Lower lobe of right lung (tissue), 2 donors: ENCODE measurements around the gene KRT25. TPM values are rescaled to one million over a fixed set of nuclear protein-coding genes. Genes with fewer than 3 reads are reported as not detected.
A peak's percentile ranks its signal among the peaks of the same experiment; 100 is the strongest.

Experiments
- ATAC-seq, 2 donors: fragments of 200-7000 bp; cut with Tn5 transposase; one replicate each; pipeline ENCODE4 v1.9.1; 2020 to 2022; ENCODE audit warnings: mild to moderate bottlenecking in 2 of 2, moderate library complexity in 2 of 2
- DNase-seq: peaks from one replicate; pipeline ENCODE4 v3.0.0-alpha.2; 2020
- H3K27ac ChIP-seq: fragments of 200-600 bp; one replicate; pipeline ENCODE4 v1.8.0; 2022
- H3K27me3 ChIP-seq: fragments of 200-600 bp; one replicate; pipeline ENCODE4 v1.8.0; 2022; ENCODE audit warnings: low read depth
- H3K36me3 ChIP-seq: fragments of 200-600 bp; one replicate; pipeline ENCODE4 v1.8.0; 2022; ENCODE audit warnings: mild to moderate bottlenecking
- H3K4me1 ChIP-seq: fragments of 200-600 bp; one replicate; pipeline ENCODE4 v1.8.0; 2022
- H3K4me3 ChIP-seq: fragments of 200-600 bp; one replicate; pipeline ENCODE4 v1.8.0; 2022; ENCODE audit warnings: mild to moderate bottlenecking
- H3K9me3 ChIP-seq: fragments of 200-600 bp; one replicate; pipeline ENCODE4 v1.8.0; 2022
- intact Hi-C: fragments of 100-400 bp; cut with DNase I; formaldehyde crosslinking; loops from one replicate; pipeline ENCODE4 v1.11.0; 2022
- total RNA-seq: library from RNA; stranded (reverse); fragmentation: NEBNext Ultra II Directional; extraction: Animal tissue kit (Norgen Biotek cat#: 25700); gene quantifications from one replicate; pipeline ENCODE4 v1.2.1, GENCODE V29; 2021
- TF ChIP-seq, protein P1 (sequence below): fragments of 200-600 bp; IDR thresholded peaks from one replicate; pipeline ENCODE4 v1.8.0; 2022; ENCODE audit warnings: antibody characterized with exemption, mild to moderate bottlenecking
- donor health status: DM: no; HTN: yes; CAD: no; lungs with severe emphysema.

KRT25 gene
- total RNA-seq, 1 donor from 2014 or later, result not detected

DNA sequence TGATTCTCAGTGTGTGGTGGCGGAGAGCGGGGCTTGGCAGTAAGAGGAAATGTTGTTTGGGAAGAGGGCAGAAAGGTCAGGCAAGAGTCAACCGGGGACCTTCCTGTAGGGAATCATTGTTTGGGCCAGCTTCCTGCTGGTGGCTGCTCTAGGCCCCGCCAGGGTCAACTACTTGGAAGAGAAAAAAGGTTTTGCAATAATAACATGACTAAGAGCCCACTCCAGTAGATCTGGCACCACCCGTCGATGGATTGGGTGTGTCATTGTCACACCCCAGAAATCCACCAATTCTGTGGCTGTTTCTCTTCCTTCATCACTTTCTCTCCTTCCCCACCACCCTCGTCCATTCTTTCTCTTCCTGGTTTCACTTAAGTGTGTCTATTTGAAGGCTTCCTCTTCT, 47.4 kb downstream of the KRT25 start:
- H3K27me3 ChIP-seq, result no peaks in the 10 kb centered on the region
- ATAC-seq, result peak; percentile 81 to 87
- intact Hi-C loops, result no loop called here
- no peak overlapping the region for H3K4me3 ChIP-seq
- peak overlapping the region; percentile 58 for H3K27ac ChIP-seq
- H3K36me3 ChIP-seq, result no peaks in the 10 kb centered on the region
- no peaks in the 10 kb centered on the region for H3K9me3 ChIP-seq
- TF ChIP-seq, protein P1, sequence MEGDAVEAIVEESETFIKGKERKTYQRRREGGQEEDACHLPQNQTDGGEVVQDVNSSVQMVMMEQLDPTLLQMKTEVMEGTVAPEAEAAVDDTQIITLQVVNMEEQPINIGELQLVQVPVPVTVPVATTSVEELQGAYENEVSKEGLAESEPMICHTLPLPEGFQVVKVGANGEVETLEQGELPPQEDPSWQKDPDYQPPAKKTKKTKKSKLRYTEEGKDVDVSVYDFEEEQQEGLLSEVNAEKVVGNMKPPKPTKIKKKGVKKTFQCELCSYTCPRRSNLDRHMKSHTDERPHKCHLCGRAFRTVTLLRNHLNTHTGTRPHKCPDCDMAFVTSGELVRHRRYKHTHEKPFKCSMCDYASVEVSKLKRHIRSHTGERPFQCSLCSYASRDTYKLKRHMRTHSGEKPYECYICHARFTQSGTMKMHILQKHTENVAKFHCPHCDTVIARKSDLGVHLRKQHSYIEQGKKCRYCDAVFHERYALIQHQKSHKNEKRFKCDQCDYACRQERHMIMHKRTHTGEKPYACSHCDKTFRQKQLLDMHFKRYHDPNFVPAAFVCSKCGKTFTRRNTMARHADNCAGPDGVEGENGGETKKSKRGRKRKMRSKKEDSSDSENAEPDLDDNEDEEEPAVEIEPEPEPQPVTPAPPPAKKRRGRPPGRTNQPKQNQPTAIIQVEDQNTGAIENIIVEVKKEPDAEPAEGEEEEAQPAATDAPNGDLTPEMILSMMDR, result no peak
- peaks cover 9% of the 10 kb centered on the region for H3K4me1 ChIP-seq
- DNase-seq, result peak; percentile 51

- H3K9me3 ChIP-seq, result no peaks in the 10 kb centered on the region
- no peaks in the 10 kb centered on the region for H3K27me3 ChIP-seq
- intact Hi-C loops, result no loop called here
- TF ChIP-seq, protein P1, result no peak
- DNase-seq (no peak), ATAC-seq (no peak)
- H3K27ac ChIP-seq, result no peak overlapping the region
- H3K36me3 ChIP-seq, result no peaks in the 10 kb centered on the region
- no peak overlapping the region for H3K4me3 ChIP-seq
- peaks cover 9% of the 10 kb centered on the region for H3K4me1 ChIP-seq
These were observed 49.5 kb downstream of the KRT25 start for GRCh38 chr17:40705584-40705983.

DNA sequence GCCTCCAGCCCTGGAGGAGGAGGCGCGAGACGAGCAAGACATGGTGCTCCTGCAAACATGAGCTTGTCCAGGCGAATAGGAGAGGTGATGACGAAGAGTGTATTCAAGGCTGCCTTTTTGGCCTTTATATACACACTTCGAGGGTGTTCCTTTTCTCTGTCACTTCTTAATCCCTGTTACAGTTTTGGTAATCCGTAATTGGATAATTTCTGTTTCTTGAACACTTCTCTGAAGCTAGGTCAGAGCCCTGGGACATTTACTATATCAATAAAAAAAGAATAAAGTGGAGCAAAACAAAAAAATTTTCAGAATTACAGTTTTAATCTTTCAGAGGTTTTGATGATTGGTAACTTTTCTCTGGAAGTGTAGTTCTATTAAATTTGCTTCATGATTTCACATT, 51.5 kb downstream of the KRT25 start, which contains the start of gene KRT24:
Gene KRT24, minus strand, starts transcription at position 101 of the 400 bp plus-strand sequence. Its CDS starts 59 bp downstream, at position 42.
- H3K4me1 ChIP-seq, result peaks cover 9% of the 10 kb centered on the region
- TF ChIP-seq, protein P1, result no peak
- no peak within 1 kb of the TSS for H3K4me3 ChIP-seq
- H3K27ac ChIP-seq, result no peak within 1 kb of the TSS
- H3K27me3 ChIP-seq, result no peaks in the 10 kb centered on the region
- no peaks in the 10 kb centered on the region for H3K9me3 ChIP-seq
- no peaks in the 10 kb centered on the region for H3K36me3 ChIP-seq
- intact Hi-C loops, result no loop called here
- no peak for ATAC-seq
- DNase-seq, result no peak

- Histone ChIP-seq H3K4me3 (no peak overlapping the region), H3K9me3 (no peaks in the 10 kb centered on the region), H3K36me3 (no peaks in the 10 kb centered on the region), H3K4me1 (peaks cover 3% of the 10 kb centered on the region), H3K27ac (no peak overlapping the region), H3K27me3 (no peaks in the 10 kb centered on the region)
- TF ChIP-seq, protein P1, result no peak
- no peak for ATAC-seq
- DNase-seq, result no peak
- intact Hi-C loops, result no loop called here
These were observed 52.9 kb downstream of the KRT25 start for GRCh38 chr17:40702271-40702670.

- Histone ChIP-seq H3K27ac (no peak overlapping the region), H3K27me3 (no peaks in the 10 kb centered on the region), H3K9me3 (no peaks in the 10 kb centered on the region), H3K36me3 (no peaks in the 10 kb centered on the region), H3K4me1 (peaks cover 12% of the 10 kb centered on the region), H3K4me3 (no peak overlapping the region)
- intact Hi-C loops, result no loop called here
- DNase-seq (no peak), ATAC-seq (no peak)
- TF ChIP-seq, protein P1, result no peak
These were observed 55.3 kb downstream of the KRT25 start for GRCh38 chr17:40699853-40700252.

GRCh38 chr17:40699371-40699770, 55.8 kb downstream of the KRT25 start:
- intact Hi-C loops, result no loop called here
- ATAC-seq (no peak), DNase-seq (no peak)
- Histone ChIP-seq H3K27ac (no peak overlapping the region), H3K36me3 (no peaks in the 10 kb centered on the region), H3K4me1 (peaks cover 12% of the 10 kb centered on the region), H3K9me3 (no peaks in the 10 kb centered on the region), H3K27me3 (no peaks in the 10 kb centered on the region), H3K4me3 (no peak overlapping the region)
- TF ChIP-seq, protein P1, result no peak
